DMS153 (cell line): ENCODE measurements around the gene TMPRSS3.
"Not testable (repeated sequence)": the region's sequence is repeated elsewhere in the genome, so short reads cannot be mapped to it uniquely, and the experiment has no call there.

Experiments used
- DNase-seq: peaks from one replicate; lab custom pipeline; 2025; lab: John Stamatoyannopoulos, UW

Gene TMPRSS3

DNA sequence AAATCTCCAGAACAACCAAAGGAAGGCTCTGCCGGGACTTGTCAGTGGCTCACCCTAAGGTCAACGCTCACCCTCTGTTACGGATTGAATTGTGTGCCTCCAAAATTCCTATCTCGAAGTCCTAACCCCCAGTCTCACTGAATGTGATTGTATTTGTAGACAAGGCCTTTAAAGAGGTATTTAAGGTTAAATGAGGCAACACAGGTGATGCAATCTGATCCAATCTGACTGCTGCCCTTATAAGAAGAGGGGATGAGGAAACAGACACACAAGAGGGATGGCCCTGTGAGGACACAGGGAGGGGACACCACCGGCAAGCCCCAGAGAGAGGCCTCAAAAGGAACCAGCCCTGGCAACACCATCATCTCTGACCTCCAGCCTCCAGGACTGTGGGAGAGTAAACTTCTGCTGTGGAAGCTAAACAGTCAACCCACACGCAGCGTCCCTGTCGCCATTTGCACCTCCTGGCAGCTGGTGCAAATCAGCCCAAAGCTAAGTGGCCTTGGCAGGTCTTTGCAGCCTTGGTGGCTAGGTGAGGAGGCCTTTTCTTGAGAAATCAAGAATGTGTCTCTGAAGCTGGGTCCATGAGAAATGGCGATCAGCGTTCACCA lies 32.1 kb upstream of the TMPRSS3 start:
- DNase-seq = no peak

DNA sequence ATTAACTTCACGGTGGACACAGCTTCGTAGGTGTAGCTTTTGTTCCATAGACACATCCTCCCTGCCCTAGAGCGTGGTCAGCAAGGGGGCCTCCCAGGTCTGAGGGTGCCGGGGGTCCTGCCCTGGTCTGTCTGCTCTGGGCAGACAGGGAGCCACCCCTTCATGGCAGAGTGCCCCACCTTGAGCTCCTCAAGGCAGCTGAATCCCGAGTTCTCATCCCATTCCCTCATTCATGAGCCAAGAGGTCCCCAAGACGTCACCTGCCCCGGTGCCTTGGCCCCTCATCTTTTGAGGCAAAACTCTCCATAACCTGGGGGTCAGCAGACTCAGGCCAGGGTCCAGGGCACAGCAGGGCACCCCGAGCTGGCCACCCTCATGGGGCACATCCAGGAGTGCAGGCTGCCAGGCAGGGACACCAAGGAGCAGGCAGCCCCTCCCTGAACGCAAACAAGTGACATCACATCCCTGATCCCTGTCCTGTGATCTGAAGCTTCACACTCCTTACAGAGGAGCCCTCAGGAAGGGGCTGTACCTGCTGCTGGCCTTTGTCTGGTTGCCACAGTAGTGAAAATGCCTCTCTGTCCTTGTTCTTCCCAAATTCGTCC lies 31.1 kb upstream of the TMPRSS3 start:
- no peak for DNase-seq

DNA sequence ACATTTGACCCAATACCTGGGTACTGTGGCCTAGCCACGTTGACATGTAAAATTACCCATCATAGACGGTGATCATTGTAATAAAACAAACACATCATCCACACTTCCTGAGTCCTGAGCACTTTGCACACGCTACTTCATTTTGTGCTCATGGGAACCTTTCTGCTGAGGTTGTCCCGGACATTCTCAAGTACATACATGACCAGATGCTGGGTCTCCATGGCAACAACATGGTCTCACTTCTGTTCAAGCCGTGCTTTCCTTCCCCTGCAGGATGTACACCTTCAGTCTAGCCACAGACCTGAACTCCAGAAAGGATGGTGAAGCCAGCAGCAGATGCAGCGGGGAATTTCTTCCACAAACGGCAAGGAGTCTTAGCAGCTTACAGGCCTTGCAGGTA lies 30.6 kb upstream of the TMPRSS3 start:
- no peak for DNase-seq

DNA sequence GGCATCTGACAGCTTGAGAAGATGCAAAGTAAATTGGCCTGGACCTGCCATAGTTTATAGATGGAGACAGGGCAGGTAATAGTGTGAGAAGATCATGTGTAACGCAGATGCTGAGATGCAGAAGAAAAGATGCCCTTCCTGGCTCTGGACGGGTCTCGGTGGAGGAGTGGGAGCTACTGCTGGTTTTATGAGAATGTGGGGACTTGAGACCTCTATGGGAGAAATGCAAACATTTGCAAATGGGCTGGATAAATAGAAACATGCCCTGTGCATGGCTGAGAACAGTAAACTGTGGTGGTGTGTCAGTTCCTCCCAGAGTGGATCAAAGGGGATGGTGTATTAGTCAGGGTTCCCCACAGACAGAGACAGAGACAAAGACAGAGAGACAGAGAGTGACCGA lies 29.7 kb upstream of the TMPRSS3 start:
- DNase-seq = no peak

DNA sequence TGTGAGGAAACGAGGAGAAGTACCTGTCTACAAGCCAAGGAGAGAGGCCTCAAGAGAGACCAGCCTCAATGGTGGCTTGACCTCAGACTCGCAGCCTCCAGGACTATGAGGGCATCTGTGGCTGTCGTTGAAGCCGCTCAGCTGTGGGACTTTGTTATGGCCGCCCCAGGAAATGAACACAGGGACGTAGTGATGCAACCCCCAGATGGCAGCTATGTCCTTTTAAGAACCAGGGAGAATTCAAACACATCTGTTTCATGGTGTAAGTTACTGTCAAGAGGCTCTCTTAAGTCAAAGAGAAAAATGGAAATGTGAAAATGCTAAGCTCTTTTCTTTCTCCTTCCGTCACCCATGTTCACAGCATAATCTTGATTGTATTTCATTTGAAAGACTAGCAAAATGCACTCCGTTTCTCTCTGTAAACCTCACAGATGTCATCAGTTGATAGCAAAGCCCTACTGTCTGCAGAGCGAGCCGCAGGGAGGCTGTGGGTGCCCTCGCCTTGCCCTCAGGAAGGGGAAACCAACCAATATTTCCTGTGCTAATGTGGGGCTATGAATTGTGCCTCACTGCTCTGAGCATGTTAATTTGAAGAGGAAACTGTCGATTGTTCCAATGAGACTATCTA lies 29.2 kb upstream of the TMPRSS3 start:
- no peak for DNase-seq

DNA sequence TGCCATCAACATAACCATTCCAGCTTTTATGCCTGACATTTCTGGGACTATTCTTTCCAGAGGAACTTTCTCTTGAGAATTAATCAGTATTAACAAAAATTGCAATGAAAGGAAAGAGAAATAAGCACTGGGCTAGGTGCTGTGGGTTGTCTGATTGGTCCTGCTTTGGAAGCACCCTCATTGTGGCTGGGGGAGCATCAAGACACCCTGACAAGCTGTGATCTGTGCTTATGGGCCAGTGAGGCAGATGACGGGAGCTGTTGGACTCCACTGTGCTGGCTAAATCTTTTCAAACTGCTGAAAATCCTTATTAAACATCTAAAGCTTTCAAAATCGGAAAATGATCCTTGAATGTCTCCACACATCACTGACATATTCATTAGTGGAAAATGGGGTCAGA lies 27.8 kb upstream of the TMPRSS3 start:
- no peak for DNase-seq

DNA sequence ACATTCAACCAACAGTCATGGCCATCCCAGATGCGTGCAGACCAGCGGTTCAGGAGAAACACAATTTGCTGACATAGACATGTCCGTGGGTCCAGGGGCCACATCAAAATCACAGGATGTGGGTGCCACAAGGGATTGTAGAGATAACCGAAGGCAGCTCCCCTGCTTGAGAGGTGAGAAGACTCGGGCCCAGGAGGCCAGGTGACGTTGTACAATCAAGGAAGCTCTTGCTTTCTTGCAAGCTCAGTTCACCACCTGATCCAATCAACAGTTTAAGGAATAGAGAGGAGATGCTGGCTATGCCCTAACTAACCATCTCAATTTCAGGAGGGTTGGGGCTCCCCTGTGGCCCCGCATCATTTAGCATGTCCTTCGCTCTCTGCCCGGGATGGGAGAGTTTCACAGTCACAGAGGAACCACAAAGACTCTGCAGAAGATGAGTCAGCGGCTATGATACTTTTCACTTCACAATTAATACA lies 27.4 kb upstream of the TMPRSS3 start:
- DNase-seq = no peak

DNA sequence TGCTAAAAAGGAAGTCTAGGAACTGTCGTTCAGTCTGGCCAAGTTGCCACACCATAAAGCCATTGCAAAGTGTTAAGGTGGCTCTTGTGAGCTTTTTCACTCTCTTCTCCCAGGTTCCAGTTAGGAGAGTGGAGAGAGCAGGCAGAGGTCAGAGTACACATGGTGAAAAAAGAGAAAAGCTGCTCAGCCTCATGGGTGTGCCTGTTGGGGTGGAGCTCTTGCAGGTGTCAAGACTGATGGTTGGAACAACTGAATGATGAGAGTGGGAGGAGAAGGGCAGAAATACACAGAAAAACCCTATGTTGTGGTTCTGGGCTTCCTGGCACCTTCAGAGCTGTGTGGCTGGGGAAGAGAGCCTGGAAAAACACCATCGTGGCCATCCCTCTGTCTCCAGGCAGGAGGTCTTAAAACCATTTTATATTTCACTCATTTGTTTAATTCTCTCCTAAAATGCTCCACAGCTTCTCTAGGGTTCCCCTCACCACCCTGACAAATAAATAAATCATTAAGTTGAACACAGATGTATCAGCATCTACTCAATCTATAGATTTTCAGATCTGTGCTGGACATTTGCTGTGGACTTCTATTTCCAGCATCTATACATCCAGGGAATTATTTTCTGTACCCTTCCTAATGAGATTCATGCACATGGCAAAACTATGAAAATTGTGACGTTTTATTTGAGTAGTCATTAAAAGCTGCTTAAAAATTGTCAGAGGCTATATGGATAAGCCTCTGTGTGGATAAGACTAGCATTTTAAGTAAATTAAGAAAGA lies 25.4 kb upstream of the TMPRSS3 start:
- DNase-seq = no peak

DNA sequence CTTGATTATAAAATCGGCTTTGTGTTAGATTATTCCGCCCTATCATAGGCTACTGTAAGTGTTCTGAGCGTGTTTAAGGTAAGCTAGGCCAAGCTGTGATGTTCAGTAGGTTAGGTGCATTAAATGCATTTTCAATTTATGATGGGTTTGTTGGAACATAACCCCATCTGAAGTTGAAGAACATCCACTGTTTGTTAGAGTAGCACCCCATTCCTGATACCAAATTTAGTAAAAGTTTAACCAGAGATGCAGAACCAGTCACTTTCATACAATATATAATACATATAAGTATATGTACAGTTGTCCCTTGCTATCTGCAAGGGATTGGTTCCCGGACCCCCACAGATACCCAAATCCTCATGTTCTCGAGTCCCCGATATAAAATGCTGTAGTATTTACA lies 24.0 kb upstream of the TMPRSS3 start:
- no peak for DNase-seq

DNA sequence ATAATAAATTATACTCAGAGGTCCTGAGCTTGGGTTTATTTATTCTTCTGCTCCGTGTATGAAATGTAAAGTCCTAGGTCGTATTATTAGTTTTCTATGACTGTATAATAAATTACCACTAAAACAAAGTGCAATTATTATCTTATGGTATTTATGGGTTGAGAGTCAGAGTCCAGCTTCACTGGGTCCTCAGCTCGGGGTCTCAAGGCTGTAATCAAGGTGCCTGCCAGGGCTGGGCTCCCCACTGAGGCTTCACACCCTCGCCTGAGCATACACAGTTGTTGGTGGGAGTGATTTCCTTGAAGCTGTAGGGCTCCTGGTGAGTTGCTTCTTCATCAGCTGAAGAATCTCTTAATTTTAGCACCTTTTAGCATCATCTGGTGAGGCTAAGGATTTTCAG lies 23.0 kb upstream of the TMPRSS3 start:
- DNase-seq = no peak

DNA sequence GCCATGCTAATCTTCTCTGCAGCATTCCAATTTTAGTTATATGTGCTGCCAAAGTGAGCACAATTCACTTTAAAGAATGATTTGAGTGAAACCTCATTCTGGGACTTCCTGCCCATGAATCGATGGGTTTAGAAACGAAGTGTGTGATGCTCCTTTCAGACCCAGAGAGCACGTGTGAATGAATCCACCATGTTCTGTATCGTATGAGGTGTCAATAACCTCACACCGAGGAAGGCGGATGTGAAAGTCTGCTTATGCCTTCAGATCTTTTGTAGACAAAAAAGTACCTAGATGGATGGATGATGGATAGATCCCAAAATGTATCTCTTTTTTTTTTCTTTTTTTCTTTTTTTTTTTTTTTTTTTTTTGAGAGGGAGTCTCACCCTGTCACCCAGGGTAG lies 21.7 kb upstream of the TMPRSS3 start:
- DNase-seq = no peak

DNA sequence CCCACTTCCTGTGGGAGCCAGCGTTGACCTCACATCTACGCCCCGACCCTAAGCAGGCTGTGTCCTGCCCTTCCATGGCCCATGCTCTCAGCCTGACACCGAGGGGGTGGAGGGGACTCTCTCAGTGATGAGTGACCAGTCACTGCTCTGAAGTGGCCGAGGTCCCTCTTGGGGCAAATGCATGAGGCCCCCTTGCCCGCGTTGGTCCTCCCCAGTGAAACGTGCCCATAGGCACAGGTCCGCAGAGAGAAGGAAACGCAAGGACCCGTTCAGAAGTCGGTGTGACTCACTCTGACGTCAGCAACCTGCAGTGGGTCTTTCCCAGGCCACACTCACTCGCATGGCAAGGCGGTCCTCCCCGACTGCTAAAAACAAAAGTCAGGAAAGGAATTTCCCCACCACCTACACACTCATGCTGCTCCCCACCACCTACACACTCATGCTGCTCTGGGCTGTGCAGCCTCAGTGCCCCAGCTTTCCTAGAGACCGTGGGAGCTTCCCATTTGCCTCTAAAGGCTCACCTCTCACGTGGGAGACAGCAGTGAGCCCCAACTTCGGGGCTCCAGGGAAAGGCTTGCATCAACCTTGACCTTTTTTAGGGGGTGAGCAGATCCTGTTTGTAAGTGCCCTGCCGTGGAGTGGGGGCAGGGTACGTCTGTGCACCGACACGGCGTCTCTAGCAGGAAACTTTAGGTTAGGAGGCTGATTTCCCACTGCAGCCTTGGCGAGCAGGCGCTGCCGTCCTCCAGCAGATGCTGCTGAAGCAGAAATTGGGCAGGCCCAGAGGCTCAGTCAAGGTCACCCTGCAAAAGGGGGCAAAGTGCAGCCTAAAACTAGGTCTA lies 19.3 kb upstream of the TMPRSS3 start:
- DNase-seq = no peak

DNA sequence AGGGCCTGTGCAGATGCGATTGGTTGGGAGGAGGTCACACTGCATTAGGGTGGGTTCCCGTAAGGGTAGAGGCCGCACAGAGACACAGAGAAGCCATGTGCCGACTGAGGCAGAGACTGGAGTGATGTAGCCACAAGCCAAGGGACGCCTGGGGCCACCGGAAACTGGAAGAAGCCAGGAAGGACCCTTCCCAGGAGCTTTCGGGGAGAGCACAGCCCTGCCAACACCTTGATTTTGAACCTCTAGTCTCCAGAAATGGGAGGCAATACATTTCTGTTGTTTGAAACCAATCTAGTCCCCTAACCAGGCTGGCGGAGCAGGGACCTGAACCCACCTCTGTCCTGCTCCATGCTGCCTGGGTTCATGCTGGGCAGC lies 18.7 kb upstream of the TMPRSS3 start:
- DNase-seq = no peak

DNA sequence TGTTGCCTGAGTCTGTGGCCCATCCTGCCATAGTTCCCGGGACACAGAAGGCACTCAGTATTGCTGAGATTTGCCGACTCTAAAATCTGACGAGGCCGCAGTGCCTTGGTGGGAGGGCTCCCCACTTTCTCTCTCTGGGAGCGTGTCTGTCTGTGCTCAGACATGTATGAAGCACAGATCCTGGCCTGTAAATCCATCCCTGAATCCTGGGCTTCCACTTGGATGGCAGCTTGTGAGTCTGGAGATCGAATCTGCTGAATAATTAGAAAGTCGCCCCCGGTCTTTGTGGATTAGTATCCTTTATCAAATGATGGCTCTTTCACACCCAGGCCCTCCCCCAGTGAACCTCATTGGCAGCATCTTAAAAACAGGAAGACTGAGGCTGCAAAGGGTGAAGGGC lies 18.2 kb upstream of the TMPRSS3 start:
- no peak for DNase-seq

DNA sequence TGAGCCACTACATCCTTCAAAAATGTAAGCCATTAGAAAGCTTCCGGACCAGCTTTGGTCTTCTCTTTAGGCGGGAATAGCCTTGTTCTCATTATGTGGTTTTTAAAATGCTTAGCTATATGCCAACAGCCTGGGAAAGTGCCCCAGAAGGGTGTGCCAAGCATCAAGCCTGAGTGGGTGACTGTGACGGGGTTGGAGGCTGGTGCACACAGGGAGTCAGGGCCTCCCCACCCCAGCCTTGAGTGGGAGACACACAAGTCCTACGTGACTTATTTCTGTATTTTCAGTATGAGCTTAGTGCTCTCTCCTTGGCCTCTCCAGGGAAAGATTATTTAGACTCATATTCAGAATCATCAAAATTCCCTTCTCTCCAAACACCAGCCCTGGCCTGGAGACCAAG lies 17.6 kb upstream of the TMPRSS3 start:
- DNase-seq = no peak

DNA sequence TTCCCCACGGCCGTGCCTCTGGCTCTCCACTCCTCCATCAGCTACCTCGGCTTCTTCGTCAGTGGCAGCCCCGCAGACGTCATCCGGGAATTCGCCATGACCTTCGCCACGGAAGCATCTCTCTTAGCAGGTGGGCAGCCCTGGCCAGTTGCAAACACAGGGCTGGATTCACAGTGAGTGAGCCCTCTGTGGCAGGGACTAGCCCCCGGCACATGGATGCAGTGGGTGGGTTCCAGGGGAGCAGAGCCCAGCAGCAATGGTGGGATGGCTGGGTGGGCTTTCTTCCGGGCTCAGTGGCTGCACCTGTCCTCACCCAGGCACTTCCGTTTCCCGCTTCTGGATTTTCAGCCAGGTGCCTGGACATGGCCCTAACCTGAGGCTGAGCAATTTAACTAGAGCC lies 17.2 kb upstream of the TMPRSS3 start:
- DNase-seq = no peak

DNA sequence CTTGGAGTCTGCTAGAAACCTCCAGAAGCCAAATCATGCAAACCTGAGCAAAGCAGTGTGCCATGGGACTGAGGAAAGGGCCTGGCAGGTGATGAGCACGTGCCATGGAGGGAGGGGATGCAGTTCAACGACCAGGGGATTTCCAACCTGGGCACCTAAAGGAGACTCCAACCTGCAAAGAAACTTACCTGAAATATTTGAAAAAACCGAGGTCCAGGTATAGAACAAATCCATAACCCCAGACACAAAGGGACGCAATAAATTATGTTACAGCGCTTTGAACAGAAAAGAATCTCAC lies 16.7 kb upstream of the TMPRSS3 start:
- DNase-seq = no peak

DNA sequence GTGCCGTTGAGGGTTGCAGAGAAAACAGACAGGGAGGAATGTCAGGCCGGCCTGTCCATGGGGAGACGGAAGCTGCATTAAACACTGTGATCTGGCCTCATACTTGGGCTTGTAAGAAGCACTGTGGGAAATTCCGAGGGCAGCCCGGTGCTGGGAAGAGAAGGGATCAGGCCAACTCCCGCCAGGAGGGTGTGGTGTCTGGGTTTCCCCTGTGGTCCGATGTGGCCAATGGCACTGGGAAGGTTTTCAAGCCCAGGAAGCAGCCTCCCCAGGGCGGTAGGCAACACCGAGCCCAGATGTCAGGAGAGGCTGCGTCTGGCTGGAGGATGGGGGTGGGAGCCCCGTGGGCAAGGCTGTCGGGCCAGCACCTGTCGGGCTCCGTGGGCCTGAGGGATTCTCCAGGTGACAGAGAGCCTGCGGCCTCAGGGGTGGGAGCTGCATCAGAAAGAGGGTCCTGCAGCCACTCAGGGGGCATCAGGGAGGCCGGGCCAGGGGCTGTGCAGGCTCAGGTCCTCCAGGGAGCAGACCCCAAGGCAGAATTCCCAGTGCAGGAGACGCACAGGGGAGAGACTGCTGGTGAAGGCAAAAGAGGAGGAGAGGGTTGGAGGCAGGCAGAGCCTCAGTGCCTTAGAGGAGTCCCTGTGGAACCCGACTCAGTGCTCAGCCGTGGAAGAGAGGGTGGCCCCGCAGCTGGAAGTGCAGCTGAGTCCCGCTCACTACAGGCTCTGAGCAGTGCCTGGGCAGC lies 16.2 kb upstream of the TMPRSS3 start:
- no peak for DNase-seq

DNA sequence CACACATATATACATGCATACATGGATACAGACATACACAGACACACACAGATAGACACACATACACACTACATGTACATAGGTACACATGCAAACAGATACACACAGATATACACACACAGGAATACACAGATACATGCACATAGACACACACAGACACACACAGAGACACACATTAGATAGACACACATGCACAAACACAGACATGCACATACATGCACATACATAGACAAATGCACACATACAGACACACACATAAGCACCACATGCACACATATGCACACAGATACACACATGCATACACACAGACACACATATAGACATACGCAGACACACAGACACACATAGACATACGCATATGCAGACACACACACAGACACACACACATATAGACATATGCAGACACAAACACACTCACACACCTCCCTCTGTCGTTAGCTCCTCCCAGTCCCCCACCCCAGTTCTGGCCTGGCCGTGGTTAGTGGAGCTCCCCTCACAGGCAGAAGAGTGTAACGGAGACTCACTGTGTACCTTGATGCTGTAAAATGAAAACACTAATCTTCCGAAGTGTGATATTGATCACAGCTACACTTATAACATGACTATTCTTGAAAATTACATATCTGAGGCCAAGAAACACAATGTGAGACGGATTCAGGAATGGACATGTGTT lies 15.5 kb upstream of the TMPRSS3 start:
- DNase-seq = no peak

DNA sequence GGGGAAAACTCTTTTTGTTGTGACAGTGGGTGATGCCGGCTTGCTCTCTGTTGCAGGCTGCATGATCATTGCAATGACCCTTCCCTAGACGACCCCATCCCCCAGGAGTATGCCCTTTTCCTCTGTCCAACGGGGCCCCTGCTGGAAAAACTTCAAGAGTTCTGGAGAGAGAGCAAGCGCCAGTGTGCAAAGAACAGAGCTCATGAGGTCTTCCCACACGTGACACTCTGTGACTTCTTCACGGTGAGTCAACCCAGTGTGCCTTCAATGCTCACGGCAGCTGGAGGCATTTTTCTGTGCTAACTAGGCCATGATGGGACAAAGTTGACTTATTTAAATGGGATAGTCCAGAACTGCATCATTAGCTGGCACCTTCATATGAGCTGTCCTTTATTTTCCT lies 13.5 kb upstream of the TMPRSS3 start:
- no peak for DNase-seq

DNA sequence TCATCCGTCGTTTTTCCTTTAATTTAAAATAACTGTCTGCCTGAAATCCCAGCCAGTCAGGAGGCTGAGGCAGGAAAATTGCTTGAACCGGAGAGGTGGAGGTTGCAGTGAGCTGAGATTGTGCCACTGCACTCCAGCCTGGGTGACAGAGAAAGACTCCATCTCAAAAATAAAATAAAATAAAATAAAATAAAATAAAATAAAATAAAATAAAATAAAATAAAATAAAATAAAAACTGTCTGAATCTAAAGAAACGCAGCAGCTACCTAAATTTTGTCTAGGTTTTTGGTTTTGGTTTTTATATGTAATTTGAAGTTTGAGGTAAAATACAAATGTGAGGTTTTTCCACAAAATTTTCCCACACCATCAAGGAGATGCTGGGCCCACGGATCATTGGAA lies 12.9 kb upstream of the TMPRSS3 start:
- DNase-seq = not testable (repeated sequence)
